Measurements from ENCODE around the gene SCGB1D4.
A peak's percentile ranks its signal among the peaks of the same experiment; 100 is the strongest.
"Not testable (repeated sequence)": the region's sequence is repeated elsewhere in the genome, so short reads cannot be mapped to it uniquely, and the experiment has no call there.

SCGB1D4 gene, protein sequence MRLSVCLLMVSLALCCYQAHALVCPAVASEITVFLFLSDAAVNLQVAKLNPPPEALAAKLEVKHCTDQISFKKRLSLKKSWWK

DNA sequence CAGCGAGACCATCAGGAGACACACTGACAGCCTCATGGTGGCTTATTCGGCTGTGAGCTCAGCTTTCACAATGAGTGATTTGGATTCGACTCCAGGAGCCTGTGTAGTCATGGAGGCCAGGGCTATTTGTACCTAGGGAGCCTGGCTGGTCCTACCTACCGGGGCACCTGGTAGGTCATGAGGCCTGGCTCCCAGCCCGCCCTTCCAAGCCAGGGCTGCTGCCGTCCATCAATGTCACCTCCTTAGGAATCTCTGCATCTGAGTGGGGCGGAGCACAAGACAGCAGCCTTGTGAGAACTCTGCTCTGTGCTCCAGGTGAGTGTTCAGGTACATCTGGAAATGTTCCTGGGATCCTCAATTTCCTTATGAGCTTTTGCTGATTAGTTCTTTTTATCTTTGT is at the start of gene SCGB1D4:
SCGB1D4 (minus strand) TSS at position 101 of the 400 bp plus-strand sequence; CDS start at position 36, 65 bp downstream.
- no peak for DNase-seq (ENCODE audit: low read depth, low spot score)
- Histone ChIP-seq H3K9me3 (ENCODE audit: low read depth, low read length) (no peaks in the 10 kb centered on the region), H3K9ac (ENCODE audit: insufficient read length) (no peak within 1 kb of the TSS), H3K27ac (no peak within 1 kb of the TSS), H3K36me3 (ENCODE audit: insufficient read depth, low read length) (no peaks in the 10 kb centered on the region), H3K4me3 (no peak within 1 kb of the TSS)
- no peak for TF ChIP-seq POLR2AphosphoS5 (IDR thresholded peaks at IDR 0.05; ENCODE audit: borderline replicate concordance, low read depth, low read length)
- TF ChIP-seq FOXP2 (optimal IDR thresholded peaks at IDR 0.05; ENCODE audit: control extremely low read depth, extremely low read length, insufficient read depth) = no peak
- no peak for TF ChIP-seq EZH2 (IDR thresholded peaks at IDR 0.05)

DNA sequence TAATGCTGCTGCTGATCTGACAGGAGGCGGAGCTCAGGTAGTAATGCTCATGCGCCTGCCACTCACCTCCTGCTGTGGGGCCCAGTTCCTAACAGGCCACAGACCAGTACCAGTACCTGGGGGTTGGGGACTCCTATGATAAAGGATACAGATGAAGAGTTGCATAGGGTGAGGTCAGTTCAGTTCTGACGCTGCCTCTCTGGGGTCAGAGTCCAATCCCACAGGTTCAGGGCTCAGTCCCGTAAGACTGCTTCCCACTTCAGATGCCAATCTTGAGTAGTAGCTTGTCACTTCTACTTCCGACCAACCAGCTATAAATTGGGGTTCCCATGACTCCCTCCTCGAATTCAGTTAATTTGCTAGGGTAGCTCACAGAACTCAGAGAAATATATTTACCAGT is 47.0 kb upstream of the SCGB1D4 start:
- Histone ChIP-seq H3K9ac (ENCODE audit: insufficient read length) (no peak overlapping the region), H3K4me3 (no peak overlapping the region), H3K9me3 (ENCODE audit: low read depth, low read length) (no peaks in the 10 kb centered on the region), H3K27ac (no peak overlapping the region), H3K36me3 (ENCODE audit: insufficient read depth, low read length) (peaks cover 6% of the 10 kb centered on the region)
- no peak for TF ChIP-seq POLR2AphosphoS5 (IDR thresholded peaks at IDR 0.05; ENCODE audit: borderline replicate concordance, low read depth, low read length)
- TF ChIP-seq FOXP2 (optimal IDR thresholded peaks at IDR 0.05; ENCODE audit: control extremely low read depth, extremely low read length, insufficient read depth) = no peak
- TF ChIP-seq EZH2 (IDR thresholded peaks at IDR 0.05) = no peak
- no peak for DNase-seq (ENCODE audit: low read depth, low spot score)

DNA sequence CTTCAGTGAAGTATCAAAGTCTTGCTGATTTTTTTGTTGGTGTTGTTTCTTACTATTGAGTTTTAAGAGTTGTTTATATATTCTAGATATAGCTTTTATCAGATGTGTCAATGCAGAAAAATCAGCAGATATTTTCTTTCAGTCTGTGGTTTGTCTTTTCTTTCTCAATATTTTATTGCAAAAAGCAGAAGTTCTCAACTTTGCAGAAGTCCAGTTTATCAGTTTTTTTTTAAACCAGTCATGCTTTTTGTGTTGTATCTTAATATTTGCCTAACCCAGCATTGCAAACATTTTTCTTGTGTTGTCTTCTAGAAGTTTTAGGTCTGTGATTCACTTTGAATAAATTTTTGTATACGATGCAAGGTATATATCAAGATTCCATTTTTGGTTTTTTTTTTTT is 45.3 kb upstream of the SCGB1D4 start:
- Histone ChIP-seq H3K36me3 (ENCODE audit: insufficient read depth, low read length) (peaks cover 6% of the 10 kb centered on the region), H3K9me3 (ENCODE audit: low read depth, low read length) (no peaks in the 10 kb centered on the region), H3K9ac (ENCODE audit: insufficient read length) (no peak overlapping the region), H3K27ac (no peak overlapping the region), H3K4me3 (no peak overlapping the region)
- DNase-seq (ENCODE audit: low read depth, low spot score) = no peak
- TF ChIP-seq POLR2AphosphoS5 (IDR thresholded peaks at IDR 0.05; ENCODE audit: borderline replicate concordance, low read depth, low read length) = no peak
- TF ChIP-seq EZH2 (IDR thresholded peaks at IDR 0.05) = no peak
- TF ChIP-seq FOXP2 (optimal IDR thresholded peaks at IDR 0.05; ENCODE audit: control extremely low read depth, extremely low read length, insufficient read depth) = no peak

DNA sequence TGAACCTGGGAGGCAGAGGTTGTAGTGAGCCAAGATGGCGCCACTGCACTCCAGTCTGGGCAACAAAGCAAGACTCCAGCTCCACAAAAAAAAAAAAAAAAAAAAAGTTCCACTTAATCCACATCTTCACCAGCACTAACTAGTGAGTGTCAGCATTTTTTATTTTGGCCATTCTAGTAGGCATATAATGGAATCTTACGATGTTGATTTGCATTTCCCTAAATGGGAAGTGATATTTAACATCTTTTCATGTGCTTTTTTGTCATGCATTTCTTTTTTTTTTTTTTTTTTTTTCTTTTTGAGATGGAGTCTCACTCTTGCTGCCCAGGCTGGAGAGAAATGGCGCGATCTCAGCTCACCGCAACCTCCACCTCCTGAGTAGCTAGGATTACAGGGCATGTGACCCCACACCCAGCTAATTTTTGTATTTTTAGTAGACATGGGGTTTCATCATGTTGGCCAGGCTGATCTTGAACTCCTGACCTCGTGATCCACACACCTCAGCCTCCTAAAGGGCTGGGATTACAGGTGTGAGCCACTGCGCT is 44.8 kb upstream of the SCGB1D4 start:
- not testable (repeated sequence) for H3K36me3 ChIP-seq (ENCODE audit: insufficient read depth, low read length); H3K9me3 ChIP-seq (ENCODE audit: low read depth, low read length); DNase-seq (ENCODE audit: low read depth, low spot score); H3K9ac ChIP-seq (ENCODE audit: insufficient read length); H3K4me3 ChIP-seq; H3K27ac ChIP-seq

DNA sequence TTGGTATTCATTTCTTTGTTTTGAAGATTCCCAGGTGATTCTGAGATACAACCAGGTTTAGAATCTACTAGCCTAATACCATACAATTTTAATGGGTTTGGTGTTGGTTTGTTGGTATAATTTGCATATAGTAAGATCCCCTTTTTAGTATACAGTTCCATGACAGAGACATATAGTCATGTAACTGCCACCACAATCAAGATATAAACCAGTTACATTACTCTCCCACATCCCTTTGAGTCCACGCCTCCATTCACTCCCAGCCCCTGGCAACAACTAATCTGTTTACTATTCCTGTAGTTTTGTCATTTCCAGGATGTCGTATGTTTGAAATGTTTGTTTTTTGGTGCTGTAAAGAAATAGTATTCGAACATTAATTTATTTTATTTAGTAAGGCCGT is 42.7 kb upstream of the SCGB1D4 start:
- no peak overlapping the region for H3K9ac ChIP-seq (ENCODE audit: insufficient read length)
- TF ChIP-seq FOXP2 (optimal IDR thresholded peaks at IDR 0.05; ENCODE audit: control extremely low read depth, extremely low read length, insufficient read depth) (no peak), EZH2 (IDR thresholded peaks at IDR 0.05) (no peak), POLR2AphosphoS5 (IDR thresholded peaks at IDR 0.05; ENCODE audit: borderline replicate concordance, low read depth, low read length) (no peak)
- no peak overlapping the region for H3K4me3 ChIP-seq
- DNase-seq (ENCODE audit: low read depth, low spot score) = no peak
- H3K36me3 ChIP-seq (ENCODE audit: insufficient read depth, low read length) = peaks cover 6% of the 10 kb centered on the region
- no peak overlapping the region for H3K27ac ChIP-seq
- H3K9me3 ChIP-seq (ENCODE audit: low read depth, low read length) = no peaks in the 10 kb centered on the region

DNA sequence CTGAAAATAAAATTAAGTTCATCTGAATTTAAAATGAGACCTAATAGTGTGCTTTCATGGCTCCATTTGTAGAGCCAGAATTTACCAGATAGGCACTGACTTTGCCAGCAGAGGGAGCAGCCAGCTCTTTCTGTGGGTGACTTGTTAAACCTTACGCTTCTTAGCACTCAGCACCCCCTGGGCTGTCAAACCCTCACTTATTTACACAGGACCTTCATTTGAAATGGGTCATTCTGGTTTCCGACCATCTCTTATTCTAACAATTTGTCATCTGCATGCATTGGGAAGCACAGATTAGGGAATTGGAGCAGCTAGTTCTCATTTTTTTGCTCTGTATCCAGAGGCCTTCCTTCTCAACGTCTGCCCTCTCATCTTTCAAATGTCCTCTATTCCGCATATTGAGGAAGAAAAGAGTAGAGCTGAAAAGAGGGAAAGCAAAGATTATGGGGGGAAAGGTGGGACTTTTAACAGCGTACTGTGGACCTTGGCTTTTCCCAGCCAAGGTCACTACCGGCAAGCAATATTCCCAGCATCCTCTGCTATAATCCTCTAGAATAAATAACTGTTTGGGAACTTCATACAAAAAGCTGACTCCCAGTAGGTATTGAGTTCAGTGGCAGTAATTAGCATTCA is 41.5 kb upstream of the SCGB1D4 start:
- no peak overlapping the region for H3K9ac ChIP-seq (ENCODE audit: insufficient read length)
- peaks cover 6% of the 10 kb centered on the region for H3K36me3 ChIP-seq (ENCODE audit: insufficient read depth, low read length)
- H3K4me3 ChIP-seq = peak overlapping the region; percentile 20; the same call in 1 of the 2 replicates
- peak; percentile 47 for DNase-seq (ENCODE audit: low read depth, low spot score)
- H3K27ac ChIP-seq = peak overlapping the region; percentile 51; the same call in 1 of the 2 replicates
- H3K9me3 ChIP-seq (ENCODE audit: low read depth, low read length) = no peaks in the 10 kb centered on the region
- TF ChIP-seq EZH2 (IDR thresholded peaks at IDR 0.05) = no peak
- TF ChIP-seq POLR2AphosphoS5 (IDR thresholded peaks at IDR 0.05; ENCODE audit: borderline replicate concordance, low read depth, low read length) = no peak
- TF ChIP-seq FOXP2 (optimal IDR thresholded peaks at IDR 0.05; ENCODE audit: control extremely low read depth, extremely low read length, insufficient read depth) = no peak

DNA sequence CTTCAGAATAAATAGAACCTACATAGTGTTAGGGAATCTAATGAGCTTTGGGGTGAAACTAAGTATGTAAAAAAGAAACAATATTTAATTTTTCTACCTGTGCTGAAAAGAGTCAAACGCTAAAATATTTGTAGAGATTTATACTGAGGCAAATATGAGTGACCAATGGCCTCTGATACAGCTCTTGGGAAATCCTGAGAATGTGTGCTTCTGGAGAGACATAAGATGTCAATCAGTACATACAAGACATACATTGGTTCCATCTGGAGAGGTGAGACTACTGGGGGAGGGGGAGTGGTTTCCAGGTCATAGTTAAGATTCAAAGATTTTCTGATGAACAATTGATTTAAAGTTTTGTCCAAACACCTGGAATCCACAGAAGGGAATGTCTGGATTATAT is 39.3 kb upstream of the SCGB1D4 start:
- no peaks in the 10 kb centered on the region for H3K9me3 ChIP-seq (ENCODE audit: low read depth, low read length)
- H3K36me3 ChIP-seq (ENCODE audit: insufficient read depth, low read length) = no peaks in the 10 kb centered on the region
- no peak for DNase-seq (ENCODE audit: low read depth, low spot score)
- peak overlapping the region; percentile 90 for H3K4me3 ChIP-seq
- TF ChIP-seq EZH2 (IDR thresholded peaks at IDR 0.05) (no peak), POLR2AphosphoS5 (IDR thresholded peaks at IDR 0.05; ENCODE audit: borderline replicate concordance, low read depth, low read length) (no peak)
- H3K27ac ChIP-seq = no peak overlapping the region
- H3K9ac ChIP-seq (ENCODE audit: insufficient read length) = peak overlapping the region; percentile 78

DNA sequence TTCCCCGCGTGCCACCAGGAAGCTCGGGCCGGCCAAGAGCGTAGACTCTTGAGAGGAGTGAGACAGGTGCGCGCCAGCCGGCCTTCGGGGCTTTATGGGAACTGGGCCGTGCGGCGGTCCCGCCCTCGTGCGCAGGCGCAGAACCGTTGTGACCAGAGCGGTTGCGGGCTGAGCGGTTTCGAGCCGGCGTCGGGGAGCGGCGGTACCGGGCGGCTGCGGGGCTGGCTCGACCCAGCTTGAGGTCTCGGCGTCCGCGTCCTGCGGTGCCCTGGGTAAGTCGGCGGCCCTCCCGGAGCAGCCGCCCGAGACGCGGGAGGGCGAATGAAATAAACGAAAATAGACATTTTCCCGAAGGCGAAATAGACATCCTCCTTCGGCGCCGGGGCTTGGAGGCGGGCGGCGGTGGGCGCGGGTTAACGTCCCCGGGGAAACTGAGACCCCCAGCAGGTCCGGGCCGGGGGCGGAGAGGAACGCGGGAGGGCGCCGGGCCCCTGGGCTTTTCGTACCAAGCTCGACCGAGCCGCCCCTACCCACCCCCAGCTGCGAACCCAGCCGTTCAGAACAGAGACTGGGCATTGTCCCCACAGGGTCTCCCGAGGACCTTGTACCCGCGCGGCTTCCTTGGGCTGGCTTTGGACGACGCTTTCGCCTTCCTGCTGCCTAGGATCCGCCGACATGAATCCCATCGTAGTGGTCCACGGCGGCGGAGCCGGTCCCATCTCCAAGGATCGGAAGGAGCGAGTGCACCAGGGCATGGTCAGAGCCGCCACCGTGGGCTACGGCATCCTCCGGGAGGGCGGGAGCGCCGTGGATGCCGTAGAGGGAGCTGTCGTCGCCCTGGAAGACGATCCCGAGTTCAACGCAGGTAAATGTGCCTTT is 38.7 kb upstream of the SCGB1D4 start, which contains the start of gene ASRGL1:
ASRGL1 (plus strand) TSS at position 146 of the 879 bp plus-strand sequence; CDS start at position 676, 530 bp downstream.
- peak within 1 kb of the TSS; percentile 90 for H3K4me3 ChIP-seq
- DNase-seq (ENCODE audit: low read depth, low spot score) = no peak
- no peak for TF ChIP-seq FOXP2 (optimal IDR thresholded peaks at IDR 0.05; ENCODE audit: control extremely low read depth, extremely low read length, insufficient read depth)
- TF ChIP-seq POLR2AphosphoS5 (IDR thresholded peaks at IDR 0.05; ENCODE audit: borderline replicate concordance, low read depth, low read length) = peak; percentile 87
- TF ChIP-seq EZH2 (IDR thresholded peaks at IDR 0.05) = no peak
- H3K27ac ChIP-seq = no peak within 1 kb of the TSS
- no peaks in the 10 kb centered on the region for H3K9me3 ChIP-seq (ENCODE audit: low read depth, low read length)
- peak within 1 kb of the TSS; percentile 78 for H3K9ac ChIP-seq (ENCODE audit: insufficient read length)
- no peaks in the 10 kb centered on the region for H3K36me3 ChIP-seq (ENCODE audit: insufficient read depth, low read length)

DNA sequence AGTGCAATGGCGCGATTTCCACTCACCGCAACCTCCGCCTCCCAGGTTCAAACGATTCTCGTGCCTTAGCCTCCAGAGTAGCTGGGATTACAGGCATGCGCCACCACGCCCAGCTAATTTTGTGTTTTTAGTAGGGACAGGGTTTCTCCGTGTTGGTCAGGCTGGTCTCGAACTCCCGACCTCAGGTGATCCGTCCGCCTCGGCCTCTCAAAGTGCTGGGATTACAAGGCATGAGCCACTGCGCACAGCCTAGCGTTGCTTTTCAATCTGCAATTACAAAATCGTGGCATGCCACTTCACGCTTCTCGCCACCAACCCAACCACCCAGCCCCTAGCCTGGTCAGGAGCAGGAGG is 38.1 kb upstream of the SCGB1D4 start:
- H3K9me3 ChIP-seq (ENCODE audit: low read depth, low read length); H3K36me3 ChIP-seq (ENCODE audit: insufficient read depth, low read length); H3K27ac ChIP-seq; DNase-seq (ENCODE audit: low read depth, low spot score): not testable (repeated sequence)
- Histone ChIP-seq H3K9ac (ENCODE audit: insufficient read length) (peak overlapping the region; percentile 78), H3K4me3 (peak overlapping the region; percentile 90)
